ENCODE results near the gene SORL1.

SORL1 gene

GRCh38 chr11:121670805-121671282, 218.7 kb downstream of the SORL1 start:
- no peak for DNase-seq

- peak; percentile 9 for DNase-seq
These were observed 219.4 kb downstream of the SORL1 start for GRCh38 chr11:121671283-121672168.

- no peak for DNase-seq
These were observed 220.7 kb downstream of the SORL1 start for GRCh38 chr11:121672630-121673487.

GRCh38 chr11:121681550-121682268, 229.6 kb downstream of the SORL1 start:
- DNase-seq = no peak
